HepG2 (cell line): ENCODE results near the gene ELP2. TPM values are rescaled to one million over a fixed set of nuclear protein-coding genes. Genes with fewer than 3 reads are reported as not detected.

Experiments
- ELF4 ChIP-seq: sonication (generic); formaldehyde crosslinking; IDR thresholded peaks from 2 replicates; pipeline ENCODE4 v1.5.0; 2020; ENCODE audit warnings: missing genetic modification reagents, mild to moderate bottlenecking, moderate library complexity, borderline replicate concordance
- GPN1 ChIP-seq: sonication (generic); formaldehyde crosslinking; IDR thresholded peaks from 2 replicates; pipeline ENCODE4 v1.5.1; 2020; ENCODE audit warnings: missing genetic modification reagents, borderline replicate concordance
- HOXD1 ChIP-seq: sonication (generic); formaldehyde crosslinking; IDR thresholded peaks from 2 replicates; pipeline ENCODE4 v1.5.0; 2020; ENCODE audit warnings: missing genetic modification reagents
- KMT2A ChIP-seq: sonication (generic); formaldehyde crosslinking; IDR thresholded peaks from 2 replicates; pipeline ENCODE4 v1.4.0; 2020; ENCODE audit warnings: missing genetic modification reagents
- PHF5A ChIP-seq: IDR thresholded peaks from one replicate; pipeline ENCODE4 v1.6.1; 2018; ENCODE audit warnings: low read depth, missing genetic modification reagents; ENCODE audit not compliant: unreplicated experiment
- SAFB2 ChIP-seq: sonication (generic); formaldehyde crosslinking; IDR thresholded peaks from 2 replicates; pipeline ENCODE4 v1.5.1; 2020; ENCODE audit warnings: missing genetic modification reagents, low read depth, mild to moderate bottlenecking, borderline replicate concordance
- SIN3B ChIP-seq: fragments of 150-350 bp; IDR thresholded peaks from 2 replicates; pipeline ENCODE4 v1.6.1; 2014; ENCODE audit warnings: low read length
- SMAD9 ChIP-seq: sonication (generic); formaldehyde crosslinking; IDR thresholded peaks from 2 replicates; pipeline ENCODE4 v1.5.1; 2020; ENCODE audit warnings: mild to moderate bottlenecking, missing genetic modification reagents
- SMARCE1 ChIP-seq: fragments of 450-650 bp; IDR thresholded peaks from 2 replicates; pipeline ENCODE4 v1.6.1; 2017; ENCODE audit warnings: borderline replicate concordance
- TCF7L2 ChIP-seq: IDR thresholded peaks from 2 replicates; pipeline ENCODE4 v1.6.1; 2011; ENCODE audit warnings: mild to moderate bottlenecking, low read depth, low read length, moderate library complexity
- ZFP36L2 ChIP-seq: sonication (generic); formaldehyde crosslinking; IDR thresholded peaks from 2 replicates; pipeline ENCODE4 v1.4.0; 2020; ENCODE audit warnings: missing genetic modification reagents
- ZMYM3 ChIP-seq: sonication (generic); formaldehyde crosslinking; IDR thresholded peaks from 2 replicates; pipeline ENCODE4 v1.5.1; 2020; ENCODE audit warnings: mild to moderate bottlenecking, missing genetic modification reagents
- ZNF326 ChIP-seq: sonication (generic); formaldehyde crosslinking; IDR thresholded peaks from 2 replicates; pipeline ENCODE4 v1.4.0; 2020; ENCODE audit warnings: missing genetic modification reagents, borderline replicate concordance
- ZNF367 ChIP-seq: sonication (generic); formaldehyde crosslinking; IDR thresholded peaks from 2 replicates; pipeline ENCODE4 v1.4.0; 2020; ENCODE audit warnings: missing genetic modification reagents, borderline replicate concordance
- ZNF383 ChIP-seq: sonication (generic); formaldehyde crosslinking; IDR thresholded peaks from 2 replicates; pipeline ENCODE4 v1.4.0; 2020; ENCODE audit warnings: missing genetic modification reagents, mild to moderate bottlenecking, borderline replicate concordance
- ZNF614 ChIP-seq: IDR thresholded peaks from 2 replicates; pipeline ENCODE4 v1.6.1; 2018; ENCODE audit warnings: missing biosample characterization, missing genetic modification reagents, inconsistent platforms, borderline replicate concordance
- ZNF709 ChIP-seq: sonication (generic); formaldehyde crosslinking; IDR thresholded peaks from 2 replicates; pipeline ENCODE4 v1.5.0; 2020; ENCODE audit warnings: mild to moderate bottlenecking, missing genetic modification reagents
- ZNF768 ChIP-seq: sonication (generic); formaldehyde crosslinking; IDR thresholded peaks from 2 replicates; pipeline ENCODE4 v1.4.0; 2020; ENCODE audit warnings: missing genetic modification reagents
- ZNF782 ChIP-seq: sonication (generic); formaldehyde crosslinking; IDR thresholded peaks from 2 replicates; pipeline ENCODE4 v1.4.0; 2020; ENCODE audit warnings: missing genetic modification reagents, mild to moderate bottlenecking, borderline replicate concordance
- polyA plus RNA-seq, 8 experiments: library from polyadenylated mRNA; depleted of rRNA in 3 of 8; stranded (reverse) in 7 of 8; unstranded in 1 of 8; fragments of >200 nt; fragmentation: Illumina TruSeq in 4 of 8; extraction: Trizol in 4 of 8; gene quantifications; 2 replicates each; pipeline versions ENCODE4 v1.2.1 to v1.2.3, GENCODE V29; 2011 to 2016; ENCODE audit warnings: low read depth in 4 of 8, missing spikeins in 1 of 8, mixed read lengths in 1 of 8; ENCODE audit not compliant: insufficient read depth in 1 of 8
- total RNA-seq, 5 experiments: library from RNA; depleted of rRNA; stranded (reverse); fragments of >200 nt; fragmentation: Illumina TruSeq; extraction: Trizol; gene quantifications; 2 replicates each; pipeline ENCODE4 v1.2.3, GENCODE V29; 2016; ENCODE audit warnings: low read depth in 1 of 5
- TF ChIP-seq, protein P1 (sequence below): sonication (generic); formaldehyde crosslinking; IDR thresholded peaks from 2 replicates; pipeline ENCODE4 v1.5.1; 2020; ENCODE audit warnings: mild to moderate bottlenecking, moderate library complexity, missing genetic modification reagents
- TF ChIP-seq, protein P2 (sequence below): sonication (generic); formaldehyde crosslinking; conservative IDR thresholded peaks from 2 replicates; pipeline ENCODE4 v1.4.0; 2020; ENCODE audit warnings: missing genetic modification reagents
- TF ChIP-seq, protein P3 (sequence below), 2 experiments: sonication (generic) in 1 of 2; formaldehyde crosslinking in 1 of 2; IDR thresholded peaks; 2 replicates each; pipeline versions ENCODE4 v1.6.1 to v1.9.0; 2014 to 2022; ENCODE audit warnings: antibody characterized with exemption in 1 of 2, borderline replicate concordance in 1 of 2, inconsistent platforms in 1 of 2, low read depth in 1 of 2, missing genetic modification reagents in 1 of 2

ELP2 gene
- total and polyA plus RNA-seq, 2 of the 13 experiments (the other 11 are each of a cell fraction or from before 2014, with no cell fraction given): 98.7 to 100 TPM

DNA sequence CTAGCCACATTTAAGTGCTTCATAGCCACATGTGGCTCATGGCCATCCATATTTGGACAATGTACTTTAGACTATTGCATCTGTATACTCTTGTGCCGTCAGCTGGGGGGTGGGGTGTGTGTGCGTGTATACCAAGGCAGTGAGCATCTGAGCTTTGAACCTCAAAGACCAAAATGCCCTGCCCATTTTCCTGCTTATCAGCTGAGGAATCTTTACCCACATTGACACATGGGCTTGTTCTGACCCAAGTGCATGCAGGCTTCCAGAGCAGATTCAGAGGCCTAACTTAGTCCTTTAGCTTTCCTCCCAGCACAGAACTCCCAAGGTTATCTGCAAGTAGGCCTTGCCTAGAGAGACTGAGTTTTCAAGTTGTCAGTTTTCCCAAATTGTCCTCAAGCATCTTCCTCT lies 46.5 kb downstream of the ELP2 start (continued):
- TF ChIP-seq, protein P1, sequence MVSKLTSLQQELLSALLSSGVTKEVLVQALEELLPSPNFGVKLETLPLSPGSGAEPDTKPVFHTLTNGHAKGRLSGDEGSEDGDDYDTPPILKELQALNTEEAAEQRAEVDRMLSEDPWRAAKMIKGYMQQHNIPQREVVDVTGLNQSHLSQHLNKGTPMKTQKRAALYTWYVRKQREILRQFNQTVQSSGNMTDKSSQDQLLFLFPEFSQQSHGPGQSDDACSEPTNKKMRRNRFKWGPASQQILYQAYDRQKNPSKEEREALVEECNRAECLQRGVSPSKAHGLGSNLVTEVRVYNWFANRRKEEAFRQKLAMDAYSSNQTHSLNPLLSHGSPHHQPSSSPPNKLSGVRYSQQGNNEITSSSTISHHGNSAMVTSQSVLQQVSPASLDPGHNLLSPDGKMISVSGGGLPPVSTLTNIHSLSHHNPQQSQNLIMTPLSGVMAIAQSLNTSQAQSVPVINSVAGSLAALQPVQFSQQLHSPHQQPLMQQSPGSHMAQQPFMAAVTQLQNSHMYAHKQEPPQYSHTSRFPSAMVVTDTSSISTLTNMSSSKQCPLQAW (CRISPR knock-in tag): peak; percentile 86
- TF ChIP-seq KMT2A (CRISPR knock-in tag) (peak; percentile 64; the same call in 1 of the 2 replicates), ZNF367 (CRISPR knock-in tag) (no peak), TCF7L2 (no peak), SMARCE1 (no peak), ZFP36L2 (no peak), PHF5A (CRISPR knock-in tag) (no peak), ZNF326 (CRISPR knock-in tag) (no peak), SAFB2 (CRISPR knock-in tag) (0 out of 2 replicates have a peak, but pooled peaks have one; percentile 29), HOXD1 (CRISPR knock-in tag) (no peak), ZNF768 (CRISPR knock-in tag) (no peak), ELF4 (CRISPR knock-in tag) (no peak), ZNF709 (CRISPR knock-in tag) (0 out of 2 replicates have a peak, but pooled peaks have one; percentile 34), ZNF782 (CRISPR knock-in tag) (no peak), ZNF614 (CRISPR knock-in tag) (peak; percentile 71; the same call in 1 of the 2 replicates), ZMYM3 (CRISPR knock-in tag) (peak; percentile 65), GPN1 (CRISPR knock-in tag) (no peak), SIN3B (no peak), SMAD9 (no peak), ZNF383 (CRISPR knock-in tag) (no peak)
- TF ChIP-seq, protein P2, sequence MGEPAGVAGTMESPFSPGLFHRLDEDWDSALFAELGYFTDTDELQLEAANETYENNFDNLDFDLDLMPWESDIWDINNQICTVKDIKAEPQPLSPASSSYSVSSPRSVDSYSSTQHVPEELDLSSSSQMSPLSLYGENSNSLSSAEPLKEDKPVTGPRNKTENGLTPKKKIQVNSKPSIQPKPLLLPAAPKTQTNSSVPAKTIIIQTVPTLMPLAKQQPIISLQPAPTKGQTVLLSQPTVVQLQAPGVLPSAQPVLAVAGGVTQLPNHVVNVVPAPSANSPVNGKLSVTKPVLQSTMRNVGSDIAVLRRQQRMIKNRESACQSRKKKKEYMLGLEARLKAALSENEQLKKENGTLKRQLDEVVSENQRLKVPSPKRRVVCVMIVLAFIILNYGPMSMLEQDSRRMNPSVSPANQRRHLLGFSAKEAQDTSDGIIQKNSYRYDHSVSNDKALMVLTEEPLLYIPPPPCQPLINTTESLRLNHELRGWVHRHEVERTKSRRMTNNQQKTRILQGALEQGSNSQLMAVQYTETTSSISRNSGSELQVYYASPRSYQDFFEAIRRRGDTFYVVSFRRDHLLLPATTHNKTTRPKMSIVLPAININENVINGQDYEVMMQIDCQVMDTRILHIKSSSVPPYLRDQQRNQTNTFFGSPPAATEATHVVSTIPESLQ (CRISPR knock-in tag): no peak
- TF ChIP-seq, protein P3, sequence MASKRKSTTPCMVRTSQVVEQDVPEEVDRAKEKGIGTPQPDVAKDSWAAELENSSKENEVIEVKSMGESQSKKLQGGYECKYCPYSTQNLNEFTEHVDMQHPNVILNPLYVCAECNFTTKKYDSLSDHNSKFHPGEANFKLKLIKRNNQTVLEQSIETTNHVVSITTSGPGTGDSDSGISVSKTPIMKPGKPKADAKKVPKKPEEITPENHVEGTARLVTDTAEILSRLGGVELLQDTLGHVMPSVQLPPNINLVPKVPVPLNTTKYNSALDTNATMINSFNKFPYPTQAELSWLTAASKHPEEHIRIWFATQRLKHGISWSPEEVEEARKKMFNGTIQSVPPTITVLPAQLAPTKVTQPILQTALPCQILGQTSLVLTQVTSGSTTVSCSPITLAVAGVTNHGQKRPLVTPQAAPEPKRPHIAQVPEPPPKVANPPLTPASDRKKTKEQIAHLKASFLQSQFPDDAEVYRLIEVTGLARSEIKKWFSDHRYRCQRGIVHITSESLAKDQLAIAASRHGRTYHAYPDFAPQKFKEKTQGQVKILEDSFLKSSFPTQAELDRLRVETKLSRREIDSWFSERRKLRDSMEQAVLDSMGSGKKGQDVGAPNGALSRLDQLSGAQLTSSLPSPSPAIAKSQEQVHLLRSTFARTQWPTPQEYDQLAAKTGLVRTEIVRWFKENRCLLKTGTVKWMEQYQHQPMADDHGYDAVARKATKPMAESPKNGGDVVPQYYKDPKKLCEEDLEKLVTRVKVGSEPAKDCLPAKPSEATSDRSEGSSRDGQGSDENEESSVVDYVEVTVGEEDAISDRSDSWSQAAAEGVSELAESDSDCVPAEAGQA (IDR thresholded peaks at IDR 0.05; ENCODE audit: low read depth): peak; percentile 56; the same call in 1 of the 2 replicates
- TF ChIP-seq, protein P3 (CRISPR knock-in tag; IDR thresholded peaks at IDR 0.05; ENCODE audit: borderline replicate concordance): no peak
